ENCODE measurements around the gene RGS14.
A peak's percentile ranks its signal among the peaks of the same experiment; 100 is the strongest.
"Not testable (repeated sequence)": the region's sequence is repeated elsewhere in the genome, so short reads cannot be mapped to it uniquely, and the experiment has no call there.

RGS14 gene

GRCh38 chr5:177338251-177339106, 19.2 kb upstream of the RGS14 start:
- Histone ChIP-seq H3K27me3 (ENCODE audit: low read depth, low read length) (no peaks in the 10 kb centered on the region), H3K9me3 (ENCODE audit: control insufficient read depth in 1 of 2, low read length in 2 of 2) (no peaks in the 10 kb centered on the region), H3K27ac (ENCODE audit: low read length) (no peak overlapping the region), H3K4me3 (ENCODE audit: low read depth in 1 of 2, low read length in 2 of 2) (no peak overlapping the region), H3K4me1 (ENCODE audit: control insufficient read depth in 1 of 2, insufficient read depth in 2 of 2, low read length in 2 of 2) (no peaks in the 10 kb centered on the region), H3K36me3 (ENCODE audit: control insufficient read depth in 1 of 2, insufficient read depth in 2 of 2, low read length in 2 of 2) (peaks cover 40 to 65% of the 10 kb centered on the region in 2 donors)

- Histone ChIP-seq H3K9me3 (ENCODE audit: control insufficient read depth in 1 of 2, low read length in 2 of 2) (no peaks in the 10 kb centered on the region), H3K27ac (ENCODE audit: low read length) (no peak overlapping the region), H3K36me3 (ENCODE audit: control insufficient read depth in 1 of 2, insufficient read depth in 2 of 2, low read length in 2 of 2) (peaks cover 40 to 58% of the 10 kb centered on the region in 2 donors), H3K4me3 (ENCODE audit: low read depth in 1 of 2, low read length in 2 of 2) (no peak overlapping the region), H3K27me3 (ENCODE audit: low read depth, low read length) (no peaks in the 10 kb centered on the region), H3K4me1 (ENCODE audit: control insufficient read depth in 1 of 2, insufficient read depth in 2 of 2, low read length in 2 of 2) (no peaks in the 10 kb centered on the region)
Observed at GRCh38 chr5:177339107-177339638, 18.6 kb upstream of the RGS14 start.

GRCh38 chr5:177343000-177343399, 14.7 kb upstream of the RGS14 start:
- not testable (repeated sequence) for H3K4me1 ChIP-seq (ENCODE audit: control insufficient read depth in 1 of 2, insufficient read depth in 2 of 2, low read length in 2 of 2); H3K27me3 ChIP-seq (ENCODE audit: low read depth, low read length); H3K9me3 ChIP-seq (ENCODE audit: control insufficient read depth in 1 of 2, low read length in 2 of 2); H3K27ac ChIP-seq (ENCODE audit: low read length); H3K4me3 ChIP-seq (ENCODE audit: low read depth in 1 of 2, low read length in 2 of 2)
- peaks cover 18 to 20% of the 10 kb centered on the region in 2 donors for H3K36me3 ChIP-seq (ENCODE audit: control insufficient read depth in 1 of 2, insufficient read depth in 2 of 2, low read length in 2 of 2)

GRCh38 chr5:177343777-177344176, 13.9 kb upstream of the RGS14 start:
- Histone ChIP-seq H3K4me3 (ENCODE audit: low read depth in 1 of 2, low read length in 2 of 2) (no peak overlapping the region), H3K27ac (ENCODE audit: low read length) (no peak overlapping the region), H3K4me1 (ENCODE audit: control insufficient read depth in 1 of 2, insufficient read depth in 2 of 2, low read length in 2 of 2) (peaks cover 0 to 13% of the 10 kb centered on the region in 2 donors), H3K27me3 (ENCODE audit: low read depth, low read length) (no peaks in the 10 kb centered on the region), H3K36me3 (ENCODE audit: control insufficient read depth in 1 of 2, insufficient read depth in 2 of 2, low read length in 2 of 2) (peaks cover 10 to 14% of the 10 kb centered on the region in 2 donors), H3K9me3 (ENCODE audit: control insufficient read depth in 1 of 2, low read length in 2 of 2) (no peaks in the 10 kb centered on the region)

GRCh38 chr5:177344891-177345290, 12.8 kb upstream of the RGS14 start:
- Histone ChIP-seq H3K27ac (ENCODE audit: low read length) (no peak overlapping the region), H3K27me3 (ENCODE audit: low read depth, low read length) (no peaks in the 10 kb centered on the region), H3K4me3 (ENCODE audit: low read depth in 1 of 2, low read length in 2 of 2) (no peak overlapping the region), H3K36me3 (ENCODE audit: control insufficient read depth in 1 of 2, insufficient read depth in 2 of 2, low read length in 2 of 2) (peaks cover 16 to 18% of the 10 kb centered on the region in 2 donors), H3K9me3 (ENCODE audit: control insufficient read depth in 1 of 2, low read length in 2 of 2) (no peaks in the 10 kb centered on the region), H3K4me1 (ENCODE audit: control insufficient read depth in 1 of 2, insufficient read depth in 2 of 2, low read length in 2 of 2) (peaks cover 0 to 24% of the 10 kb centered on the region in 2 donors)

- Histone ChIP-seq H3K27me3 (ENCODE audit: low read depth, low read length) (no peaks in the 10 kb centered on the region), H3K4me1 (ENCODE audit: control insufficient read depth in 1 of 2, insufficient read depth in 2 of 2, low read length in 2 of 2) (peaks cover 6 to 36% of the 10 kb centered on the region in 2 donors), H3K36me3 (ENCODE audit: control insufficient read depth in 1 of 2, insufficient read depth in 2 of 2, low read length in 2 of 2) (peaks cover 16% of the 10 kb centered on the region in 2 donors), H3K9me3 (ENCODE audit: control insufficient read depth in 1 of 2, low read length in 2 of 2) (no peaks in the 10 kb centered on the region), H3K4me3 (ENCODE audit: low read depth in 1 of 2, low read length in 2 of 2) (no peak overlapping the region), H3K27ac (ENCODE audit: low read length) (no peak overlapping the region)
Observed at GRCh38 chr5:177346820-177347219, 10.9 kb upstream of the RGS14 start.

GRCh38 chr5:177347699-177348098, 10.0 kb upstream of the RGS14 start:
- peaks cover 6 to 42% of the 10 kb centered on the region in 2 donors for H3K4me1 ChIP-seq (ENCODE audit: control insufficient read depth in 1 of 2, insufficient read depth in 2 of 2, low read length in 2 of 2)
- no peak overlapping the region for H3K4me3 ChIP-seq (ENCODE audit: low read depth in 1 of 2, low read length in 2 of 2)
- no peaks in the 10 kb centered on the region for H3K9me3 ChIP-seq (ENCODE audit: control insufficient read depth in 1 of 2, low read length in 2 of 2)
- H3K36me3 ChIP-seq (ENCODE audit: control insufficient read depth in 1 of 2, insufficient read depth in 2 of 2, low read length in 2 of 2): peaks cover 16% of the 10 kb centered on the region in 2 donors
- no peaks in the 10 kb centered on the region for H3K27me3 ChIP-seq (ENCODE audit: low read depth, low read length)
- H3K27ac ChIP-seq (ENCODE audit: low read length): no peak overlapping the region

GRCh38 chr5:177349362-177349647, 8.4 kb upstream of the RGS14 start:
- peaks cover 6 to 42% of the 10 kb centered on the region in 2 donors for H3K4me1 ChIP-seq (ENCODE audit: control insufficient read depth in 1 of 2, insufficient read depth in 2 of 2, low read length in 2 of 2)
- H3K27ac ChIP-seq (ENCODE audit: low read length): no peak overlapping the region
- no peaks in the 10 kb centered on the region for H3K9me3 ChIP-seq (ENCODE audit: control insufficient read depth in 1 of 2, low read length in 2 of 2)
- peaks cover 16% of the 10 kb centered on the region in 2 donors for H3K36me3 ChIP-seq (ENCODE audit: control insufficient read depth in 1 of 2, insufficient read depth in 2 of 2, low read length in 2 of 2)
- H3K4me3 ChIP-seq (ENCODE audit: low read depth in 1 of 2, low read length in 2 of 2): no peak overlapping the region
- no peaks in the 10 kb centered on the region for H3K27me3 ChIP-seq (ENCODE audit: low read depth, low read length)

- peaks cover 16% of the 10 kb centered on the region in 2 donors for H3K36me3 ChIP-seq (ENCODE audit: control insufficient read depth in 1 of 2, insufficient read depth in 2 of 2, low read length in 2 of 2)
- H3K9me3 ChIP-seq (ENCODE audit: control insufficient read depth in 1 of 2, low read length in 2 of 2): no peaks in the 10 kb centered on the region
- H3K4me3 ChIP-seq (ENCODE audit: low read depth in 1 of 2, low read length in 2 of 2): peak overlapping the region; percentile 100
- H3K27me3 ChIP-seq (ENCODE audit: low read depth, low read length): no peaks in the 10 kb centered on the region
- H3K27ac ChIP-seq (ENCODE audit: low read length): no peak overlapping the region
- H3K4me1 ChIP-seq (ENCODE audit: control insufficient read depth in 1 of 2, insufficient read depth in 2 of 2, low read length in 2 of 2): peaks cover 6 to 42% of the 10 kb centered on the region in 2 donors
Observed at GRCh38 chr5:177349762-177350161, 8.0 kb upstream of the RGS14 start.

- Histone ChIP-seq H3K4me1 (ENCODE audit: control insufficient read depth in 1 of 2, insufficient read depth in 2 of 2, low read length in 2 of 2) (peaks cover 6 to 42% of the 10 kb centered on the region in 2 donors), H3K27me3 (ENCODE audit: low read depth, low read length) (no peaks in the 10 kb centered on the region), H3K36me3 (ENCODE audit: control insufficient read depth in 1 of 2, insufficient read depth in 2 of 2, low read length in 2 of 2) (peaks cover 16% of the 10 kb centered on the region in 2 donors), H3K9me3 (ENCODE audit: control insufficient read depth in 1 of 2, low read length in 2 of 2) (no peaks in the 10 kb centered on the region), H3K27ac (ENCODE audit: low read length) (peak overlapping the region; percentile 93), H3K4me3 (ENCODE audit: low read depth in 1 of 2, low read length in 2 of 2) (peak overlapping the region; percentile 100)
Observed at GRCh38 chr5:177350776-177351391, 6.8 kb upstream of the RGS14 start.

GRCh38 chr5:177351392-177352329, 6.1 kb upstream of the RGS14 start, which contains the start of gene LMAN2:
LMAN2 (minus strand) TSS chr5:177351668; CDS start chr5:177351647, 21 bp downstream.
- Histone ChIP-seq H3K36me3 (ENCODE audit: control insufficient read depth in 1 of 2, insufficient read depth in 2 of 2, low read length in 2 of 2) (peaks cover 13 to 16% of the 10 kb centered on the region in 2 donors), H3K4me1 (ENCODE audit: control insufficient read depth in 1 of 2, insufficient read depth in 2 of 2, low read length in 2 of 2) (peaks cover 6 to 42% of the 10 kb centered on the region in 2 donors), H3K27ac (ENCODE audit: low read length) (peak within 1 kb of the TSS; percentile 93), H3K9me3 (ENCODE audit: control insufficient read depth in 1 of 2, low read length in 2 of 2) (no peaks in the 10 kb centered on the region), H3K4me3 (ENCODE audit: low read depth in 1 of 2, low read length in 2 of 2) (peak within 1 kb of the TSS; percentile 100), H3K27me3 (ENCODE audit: low read depth, low read length) (no peaks in the 10 kb centered on the region)
